Measurements from ENCODE around the gene SMG5.
"Not testable (repeated sequence)": the region's sequence is repeated elsewhere in the genome, so short reads cannot be mapped to it uniquely, and the experiment has no call there.

SMG5 gene

GRCh38 chr1:156216361-156217086, 66.1 kb downstream of the SMG5 start:
- in situ Hi-C loops (cut with MboI; ENCODE audit: low sequenced_read_pairs) = not testable (repeated sequence)

GRCh38 chr1:156214024-156214748, 68.4 kb downstream of the SMG5 start:
- in situ Hi-C loops (cut with MboI; ENCODE audit: low sequenced_read_pairs) = no loop called here

DNA sequence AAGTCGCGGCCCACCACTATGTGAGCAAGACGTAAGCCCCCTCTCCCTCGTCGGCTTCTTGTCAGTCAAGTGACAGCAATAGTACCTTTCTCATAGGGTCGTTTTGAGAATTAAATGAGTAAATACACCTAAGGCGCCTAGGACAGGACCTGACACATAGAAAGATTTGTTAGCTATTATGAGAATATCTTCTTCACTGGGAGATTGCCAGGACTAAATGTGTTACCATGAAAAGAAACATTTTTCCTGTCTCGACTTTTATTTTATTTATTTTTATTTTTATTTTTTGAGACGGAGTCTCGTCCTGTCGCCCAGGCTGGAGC, 69.0 kb downstream of the SMG5 start:
- in situ Hi-C loops (cut with MboI; ENCODE audit: low sequenced_read_pairs) = no loop called here

DNA sequence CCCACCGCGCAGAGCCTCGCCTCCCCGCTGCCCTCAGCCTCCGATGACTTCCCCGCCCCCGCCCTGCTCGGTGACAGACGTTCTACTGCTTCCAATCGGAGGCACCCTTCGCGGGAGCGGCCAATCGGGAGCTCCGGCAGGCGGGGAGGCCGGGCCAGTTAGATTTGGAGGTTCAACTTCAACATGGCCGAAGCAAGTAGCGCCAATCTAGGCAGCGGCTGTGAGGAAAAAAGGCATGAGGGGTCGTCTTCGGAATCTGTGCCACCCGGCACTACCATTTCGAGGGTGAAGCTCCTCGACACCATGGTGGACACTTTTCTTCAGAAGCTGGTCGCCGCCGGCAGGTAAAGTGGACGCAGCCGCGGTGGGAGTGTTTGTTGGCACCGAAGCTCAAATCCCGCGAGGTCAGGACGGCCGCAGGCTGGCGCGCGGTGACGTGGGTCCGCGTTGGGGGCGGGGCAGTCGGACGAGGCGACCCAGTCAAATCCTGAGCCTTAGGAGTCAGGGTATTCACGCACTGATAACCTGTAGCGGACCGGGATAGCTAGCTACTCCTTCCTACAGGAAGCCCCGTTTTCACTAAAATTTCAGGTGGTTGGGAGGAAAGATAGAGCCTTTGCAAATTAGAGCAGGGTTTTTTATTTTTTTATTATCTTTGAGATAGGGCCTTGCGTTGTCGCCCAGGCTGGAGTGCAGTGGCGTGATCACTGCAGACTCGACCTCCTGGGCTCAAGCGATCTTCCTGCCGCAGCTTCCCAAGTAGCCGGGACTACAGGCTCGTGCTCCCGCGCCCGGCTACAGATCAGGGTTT, 69.6 kb downstream of the SMG5 start, which contains the start of gene PMF1:
PMF1 (plus strand) TSS at position 175 of the 811 bp plus-strand sequence; CDS start at position 184, 9 bp downstream.
- in situ Hi-C loops (cut with MboI; ENCODE audit: low sequenced_read_pairs) = no loop called here

DNA sequence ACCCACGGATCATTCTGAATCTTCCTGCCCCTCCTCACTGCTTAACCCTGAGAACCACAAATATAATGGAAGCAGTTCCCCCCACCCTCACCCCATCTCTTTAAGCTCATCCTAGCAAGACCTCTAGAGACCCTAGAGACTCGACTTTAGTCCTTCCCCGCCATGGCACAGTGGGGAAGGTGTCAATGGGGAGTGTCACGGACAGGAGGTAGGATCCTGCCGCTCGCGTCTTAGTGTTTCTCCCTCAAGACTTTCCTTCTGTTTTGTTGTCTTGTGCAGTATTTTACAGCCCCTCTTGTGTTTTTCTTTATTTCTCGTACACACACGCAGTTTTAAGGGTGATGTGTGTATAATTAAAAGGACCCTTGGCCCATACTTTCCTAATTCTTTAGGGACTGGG, 70.5 kb downstream of the SMG5 start:
- in situ Hi-C loops (cut with MboI; ENCODE audit: low sequenced_read_pairs) = no loop called here

GRCh38 chr1:156211243-156211642, 71.4 kb downstream of the SMG5 start:
- in situ Hi-C loops (cut with MboI; ENCODE audit: low sequenced_read_pairs) = no loop called here

DNA sequence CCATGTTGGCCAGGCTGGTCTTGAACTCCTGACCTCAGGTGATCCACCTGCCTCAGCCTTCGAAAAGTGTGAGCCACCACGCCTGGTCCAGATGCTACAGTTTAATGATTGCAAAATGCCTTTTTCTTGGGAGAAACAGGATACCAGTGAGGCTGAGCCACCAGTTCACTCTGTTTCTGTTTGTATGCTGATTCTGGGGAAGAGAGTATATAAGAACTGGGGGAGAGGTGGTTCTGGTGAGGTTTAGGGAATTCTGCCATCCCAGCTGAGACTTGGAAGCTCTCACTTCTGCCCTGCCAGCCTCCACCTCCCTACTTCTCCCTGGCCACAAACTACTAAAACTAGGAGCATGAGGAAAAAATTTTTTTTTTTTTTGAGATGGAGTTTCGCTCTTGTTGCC, 77.9 kb downstream of the SMG5 start:
- in situ Hi-C loops (cut with MboI; ENCODE audit: low sequenced_read_pairs) = no loop called here

GRCh38 chr1:156203331-156203730, 79.3 kb downstream of the SMG5 start:
- in situ Hi-C loops (cut with MboI; ENCODE audit: low sequenced_read_pairs) = no loop called here

DNA sequence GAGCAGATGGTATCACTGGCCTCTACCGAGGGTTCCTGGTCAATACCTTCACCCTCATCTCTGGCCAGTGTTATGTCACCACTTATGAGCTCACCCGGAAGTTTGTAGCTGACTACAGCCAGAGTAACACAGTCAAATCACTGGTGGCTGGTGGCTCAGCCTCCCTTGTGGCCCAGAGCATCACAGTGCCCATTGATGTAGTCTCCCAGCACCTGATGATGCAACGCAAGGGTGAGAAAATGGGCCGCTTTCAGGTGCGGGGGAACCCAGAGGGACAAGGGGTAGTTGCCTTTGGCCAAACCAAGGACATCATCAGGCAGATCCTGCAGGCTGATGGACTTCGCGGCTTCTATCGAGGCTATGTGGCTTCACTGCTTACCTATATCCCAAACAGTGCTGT, 82.6 kb downstream of the SMG5 start:
- in situ Hi-C loops (cut with MboI; ENCODE audit: low sequenced_read_pairs) = no loop called here
